HepG2 (cell line): ENCODE measurements around the gene TTC39B. TPM values are rescaled to one million over a fixed set of nuclear protein-coding genes. Genes with fewer than 3 reads are reported as not detected.

ENCODE experiments used
- ATAC-seq: fragments of 200-7000 bp; cut with Tn5 transposase; 3 replicates; pipeline ENCODE4 v1.9.1; 2020; ENCODE audit warnings: mild to moderate bottlenecking, moderate library complexity
- BruUV-seq: library from RNA; stranded (reverse); fragments of 400-500 nt; replicated peaks from 2 replicates; lab custom pipeline; 2021; lab: Mats Ljungman, UMichigan
- CTCF ChIA-PET: fragments of 300-600 bp; formaldehyde crosslinking; extraction: SDS; loops from one replicate; lab custom pipeline; 2021; ENCODE audit warnings: low total read pairs, inconsistent platforms, low intra/inter-chr PET ratio; lab: Yijun Ruan, JAX
- POLR2A ChIA-PET: fragments of 350-600 bp; sonication (Branson Sonifier 250); formaldehyde crosslinking; loops from one replicate; lab custom pipeline; 2020; ENCODE audit warnings: antibody characterized with exemption, inconsistent platforms; lab: Yijun Ruan, JAX
- DNase-seq: peaks from one replicate; pipeline ENCODE4 v3.0.0-alpha.2; 2015; ENCODE audit warnings: low spot score
- FAIRE-seq: peaks from 3 replicates; lab custom pipeline; 2011; peaks lifted over from hg19 to GRCh38; lab: Jason Lieb, UNC
- H2AFZ ChIP-seq: one replicate; pipeline ENCODE4 v1.6.1; 2011; ENCODE audit warnings: low read length, inconsistent platforms
- H3K27ac ChIP-seq: fragments of 300-600 bp; 3 replicates; pipeline ENCODE4 v1.8.0; 2011; ENCODE audit warnings: mixed run types, mild to moderate bottlenecking, mixed read lengths, low read length, inconsistent platforms; ENCODE audit not compliant: insufficient read depth; ENCODE audit errors: extremely low read length
- H3K27me3 ChIP-seq, 2 experiments: fragments of 200-600 bp in 1 of 2; 2 replicates in 1 of 2; 3 replicates in 1 of 2; pipeline versions ENCODE4 v1.6.0 to v1.8.0; 2011; ENCODE audit warnings: low read length in 2 of 2, mild to moderate bottlenecking in 2 of 2, moderate library complexity in 2 of 2, inconsistent platforms in 1 of 2; ENCODE audit not compliant: insufficient read depth in 2 of 2, control insufficient read depth in 1 of 2
- H3K36me3 ChIP-seq, 2 experiments: fragments of 200-600 bp in 1 of 2; replicated peaks in 1 of 2; 2 replicates in 1 of 2; 3 replicates in 1 of 2; pipeline versions ENCODE4 v1.5.1 to v1.8.0; 2011; ENCODE audit warnings: low read length in 2 of 2, inconsistent platforms in 1 of 2; ENCODE audit not compliant: insufficient read depth in 2 of 2, control insufficient read depth in 1 of 2
- H3K4me1 ChIP-seq: 2 replicates; pipeline ENCODE4 v1.5.1; 2012; ENCODE audit warnings: low read length, inconsistent platforms; ENCODE audit not compliant: insufficient read depth
- H3K4me2 ChIP-seq: 2 replicates; pipeline ENCODE4 v1.6.0; 2011; ENCODE audit warnings: low read depth, low read length, inconsistent platforms
- H3K4me3 ChIP-seq, 3 experiments: fragments of 200-600 bp in 1 of 3; sonication (generic), shearing (Covaris generic) in 1 of 3; replicated peaks in 1 of 3; 2 replicates each; pipeline ENCODE4 v1.5.1; 2011 to 2016; ENCODE audit warnings: low read length in 3 of 3, inconsistent platforms in 2 of 3, low read depth in 2 of 3, mild to moderate bottlenecking in 2 of 3, control low read depth in 1 of 3, mixed read lengths in 1 of 3; ENCODE audit not compliant: insufficient read depth in 1 of 3
- H3K79me2 ChIP-seq: one replicate; pipeline ENCODE4 v1.6.1; 2011; ENCODE audit warnings: low read length, inconsistent platforms; ENCODE audit not compliant: insufficient read depth
- H3K9ac ChIP-seq: 2 replicates; pipeline ENCODE4 v1.6.0; 2011; ENCODE audit warnings: mild to moderate bottlenecking, low read depth, low read length, inconsistent platforms; ENCODE audit not compliant: insufficient read depth
- H3K9me3 ChIP-seq: 2 replicates; pipeline ENCODE4 v1.5.1; 2012; ENCODE audit warnings: mild to moderate bottlenecking, low read length
- H4K20me1 ChIP-seq: 2 replicates; pipeline ENCODE4 v1.6.0; 2011; ENCODE audit warnings: inconsistent platforms, mild to moderate bottlenecking, low read length, moderate library complexity; ENCODE audit not compliant: insufficient read depth
- ATAD3A ChIP-seq: sonication (generic); formaldehyde crosslinking; IDR thresholded peaks from 2 replicates; pipeline ENCODE4 v1.4.0; 2020; ENCODE audit warnings: missing genetic modification reagents
- PRDM15 ChIP-seq: sonication (generic); formaldehyde crosslinking; IDR thresholded peaks from 2 replicates; pipeline ENCODE4 v1.4.0; 2020; ENCODE audit warnings: missing genetic modification reagents
- REPIN1 ChIP-seq: sonication (generic); formaldehyde crosslinking; IDR thresholded peaks from 2 replicates; pipeline ENCODE4 v1.8.0; 2022; ENCODE audit warnings: missing genetic modification reagents, low read depth, mild to moderate bottlenecking, borderline replicate concordance
- WGBS: methylation state at CpG from one replicate; pipeline ENCODE4 v1.1.6; 2017; ENCODE audit warnings: low lambda C conversion rate; 5-methylcytosine and 5-hydroxymethylcytosine counted together
- in situ Hi-C: cut with HindIII; loops from 2 replicates; pipeline ENCODE4 v1.10.0; 2017; ENCODE audit warnings: low pct_unique_long_range_greater_than_20kb; ENCODE audit not compliant: extremely low pct_ligation_motif_present
- intact Hi-C: fragments of 100-400 bp; cut with micrococcal nuclease; formaldehyde crosslinking; loops from one replicate; pipeline ENCODE4 v1.10.0; 2022; ENCODE audit not compliant: unreplicated experiment
- polyA plus RNA-seq, 8 experiments: library from polyadenylated mRNA; depleted of rRNA in 3 of 8; stranded (reverse) in 7 of 8; unstranded in 1 of 8; fragments of >200 nt; fragmentation: Illumina TruSeq in 4 of 8; extraction: Trizol in 4 of 8; gene quantifications; 2 replicates each; pipeline versions ENCODE4 v1.2.1 to v1.2.3, GENCODE V29; 2011 to 2016; ENCODE audit warnings: low read depth in 4 of 8, missing spikeins in 1 of 8, mixed read lengths in 1 of 8; ENCODE audit not compliant: insufficient read depth in 1 of 8
- total RNA-seq, 5 experiments: library from RNA; depleted of rRNA; stranded (reverse); fragments of >200 nt; fragmentation: Illumina TruSeq; extraction: Trizol; gene quantifications; 2 replicates each; pipeline ENCODE4 v1.2.3, GENCODE V29; 2016; ENCODE audit warnings: low read depth in 1 of 5

The TTC39B gene
- total and polyA plus RNA-seq, 2 of the 13 experiments (the other 11 are each of a cell fraction or from before 2014, with no cell fraction given): 14.3 to 19.4 TPM

- TF ChIP-seq PRDM15: 0 out of 2 replicates have a peak, but pooled peaks have one; percentile 37
Observed at GRCh38 chr9:15333376-15333881, 26.4 kb upstream of the TTC39B start (continued).

GRCh38 chr9:15332939-15333338 is 25.9 kb upstream of the TTC39B start:
- H3K4me2 ChIP-seq: peak overlapping the region; percentile 60

More at GRCh38 chr9:15332939-15333338, 25.9 kb upstream of the TTC39B start:
- intact Hi-C loops: loop anchor here (1.0 to 2.0 kb wide), 2 partner anchors 18 to 26 kb away; partner anchors contain the start of gene TTC39B
- Histone ChIP-seq H3K4me3 (no peak overlapping the region; a peak in 1 of 6 replicates), H3K36me3 (no peaks in the 10 kb centered on the region)
- 52% methylated on average over 2 of the region's 2 CpGs for WGBS
- no peak for DNase-seq
- TF ChIP-seq REPIN1 (0 out of 2 replicates have a peak, but pooled peaks have one; percentile 25), ATAD3A (no peak)
- TF ChIP-seq, all 625 proteins: peak for 1
- H2AFZ ChIP-seq: no peak overlapping the region
- peaks cover 63% of the 10 kb centered on the region for H3K4me1 ChIP-seq
- in situ Hi-C loops: no loop called here
- CTCF ChIA-PET: no interaction called here
- no TSS peak for BruUV-seq
- POLR2A ChIA-PET: interaction anchor here (1.1 kb wide), 1 partner anchor 18 kb away, joined by 3 read pairs; no protein-coding TSS in a partner anchor
- H3K9ac ChIP-seq: no peak overlapping the region
- no peaks in the 10 kb centered on the region for H4K20me1 ChIP-seq
- ATAC-seq (peak; percentile 66), FAIRE-seq (no peak)
- H3K79me2 ChIP-seq: no peaks in the 10 kb centered on the region
- no peaks in the 10 kb centered on the region for H3K9me3 ChIP-seq
- peak overlapping the region; percentile 62 for H3K27ac ChIP-seq
- no peaks in the 10 kb centered on the region for H3K27me3 ChIP-seq
